A673 (cell line): ENCODE measurements around the gene FNDC1.

Source experiments
- EZH2 ChIP-seq: fragments of 200-600 bp; sonication (generic); IDR thresholded peaks from 2 replicates; pipeline ENCODE4 v1.6.1; 2017; ENCODE audit warnings: borderline replicate concordance, low read depth, mild to moderate bottlenecking, mixed read lengths, antibody characterized with exemption, low read length; ENCODE audit not compliant: poor library complexity, severe bottlenecking
- TF ChIP-seq, protein P1 (sequence below): fragments of 300-800, 200-600 bp; sonication (generic); conservative IDR thresholded peaks from 2 replicates; pipeline ENCODE4 v1.5.1; 2017; ENCODE audit warnings: low read depth, mild to moderate bottlenecking, antibody characterized with exemption, low read length, moderate library complexity, mixed read lengths

GRCh38 chr6:159278626-159279025 is 109.4 kb downstream of the FNDC1 start:
- TF ChIP-seq, protein P1, sequence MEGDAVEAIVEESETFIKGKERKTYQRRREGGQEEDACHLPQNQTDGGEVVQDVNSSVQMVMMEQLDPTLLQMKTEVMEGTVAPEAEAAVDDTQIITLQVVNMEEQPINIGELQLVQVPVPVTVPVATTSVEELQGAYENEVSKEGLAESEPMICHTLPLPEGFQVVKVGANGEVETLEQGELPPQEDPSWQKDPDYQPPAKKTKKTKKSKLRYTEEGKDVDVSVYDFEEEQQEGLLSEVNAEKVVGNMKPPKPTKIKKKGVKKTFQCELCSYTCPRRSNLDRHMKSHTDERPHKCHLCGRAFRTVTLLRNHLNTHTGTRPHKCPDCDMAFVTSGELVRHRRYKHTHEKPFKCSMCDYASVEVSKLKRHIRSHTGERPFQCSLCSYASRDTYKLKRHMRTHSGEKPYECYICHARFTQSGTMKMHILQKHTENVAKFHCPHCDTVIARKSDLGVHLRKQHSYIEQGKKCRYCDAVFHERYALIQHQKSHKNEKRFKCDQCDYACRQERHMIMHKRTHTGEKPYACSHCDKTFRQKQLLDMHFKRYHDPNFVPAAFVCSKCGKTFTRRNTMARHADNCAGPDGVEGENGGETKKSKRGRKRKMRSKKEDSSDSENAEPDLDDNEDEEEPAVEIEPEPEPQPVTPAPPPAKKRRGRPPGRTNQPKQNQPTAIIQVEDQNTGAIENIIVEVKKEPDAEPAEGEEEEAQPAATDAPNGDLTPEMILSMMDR: no peak
- TF ChIP-seq EZH2: no peak
